ENCODE measurements around the gene ANKS3. TPM values are rescaled to one million over a fixed set of nuclear protein-coding genes. Genes with fewer than 3 reads are reported as not detected.

The ANKS3 gene, protein sequence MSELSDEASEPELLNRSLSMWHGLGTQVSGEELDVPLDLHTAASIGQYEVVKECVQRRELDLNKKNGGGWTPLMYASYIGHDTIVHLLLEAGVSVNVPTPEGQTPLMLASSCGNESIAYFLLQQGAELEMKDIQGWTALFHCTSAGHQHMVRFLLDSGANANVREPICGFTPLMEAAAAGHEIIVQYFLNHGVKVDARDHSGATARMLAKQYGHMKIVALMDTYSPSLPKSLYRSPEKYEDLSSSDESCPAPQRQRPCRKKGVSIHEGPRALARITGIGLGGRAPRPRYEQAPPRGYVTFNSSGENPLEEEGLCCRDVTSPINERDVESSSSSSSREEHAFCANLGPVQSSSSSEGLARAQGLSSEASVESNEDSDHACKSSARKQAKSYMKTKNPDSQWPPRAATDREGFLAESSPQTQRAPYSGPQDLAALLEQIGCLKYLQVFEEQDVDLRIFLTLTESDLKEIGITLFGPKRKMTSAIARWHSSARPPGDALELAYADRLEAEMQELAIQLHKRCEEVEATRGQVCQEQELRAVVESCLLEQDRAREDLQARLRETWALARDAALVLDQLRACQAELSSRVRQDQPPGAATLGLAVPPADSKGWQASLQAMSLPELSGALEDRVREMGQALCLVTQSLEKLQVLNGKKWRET
- 10 to 100 TPM; 12.7 to 14.5 TPM for total RNA-seq

DNA sequence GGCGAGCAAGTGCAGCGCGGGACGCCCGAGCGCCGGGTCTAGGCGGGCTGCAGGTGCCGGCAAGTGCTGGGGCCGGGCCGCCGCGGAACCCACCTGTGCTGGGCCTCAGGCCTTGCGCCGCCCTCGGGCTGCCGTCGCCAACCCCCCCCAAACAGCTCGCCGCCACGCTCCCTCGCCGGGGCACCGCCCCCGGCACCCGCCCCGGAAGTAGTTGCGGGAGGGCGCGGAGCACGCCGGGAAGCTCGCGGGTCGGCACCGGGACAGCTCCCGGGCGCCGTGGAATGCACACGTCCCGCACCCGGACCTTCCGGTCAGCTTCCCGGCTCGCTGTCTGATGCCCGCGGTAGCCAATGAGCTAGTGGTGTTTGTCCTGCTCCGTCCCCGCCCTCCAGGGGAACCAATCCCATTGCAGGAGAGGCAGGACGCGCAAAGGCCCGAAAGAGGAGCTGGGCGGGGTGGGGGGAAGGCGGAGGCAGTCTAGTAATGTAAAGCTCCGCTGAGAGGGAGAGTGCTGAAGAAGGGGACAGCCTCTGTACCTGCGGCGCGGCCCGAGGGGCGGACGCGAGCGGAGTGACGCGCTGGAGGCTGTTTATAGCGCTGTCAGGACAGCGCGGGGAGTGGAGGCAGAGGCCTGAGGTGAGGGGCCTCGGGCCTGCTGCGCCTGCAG, at the start of gene ANKS3, which contains the start of gene DNAAF8:
Gene ANKS3, minus strand, starts transcription at position 209 of the 667 bp plus-strand sequence. CDS start 4,122 bp downstream, outside the sequence.
Gene DNAAF8, plus strand, starts transcription at position 475 of the 667 bp plus-strand sequence. CDS start 1,978 bp downstream, outside the sequence.

DNA sequence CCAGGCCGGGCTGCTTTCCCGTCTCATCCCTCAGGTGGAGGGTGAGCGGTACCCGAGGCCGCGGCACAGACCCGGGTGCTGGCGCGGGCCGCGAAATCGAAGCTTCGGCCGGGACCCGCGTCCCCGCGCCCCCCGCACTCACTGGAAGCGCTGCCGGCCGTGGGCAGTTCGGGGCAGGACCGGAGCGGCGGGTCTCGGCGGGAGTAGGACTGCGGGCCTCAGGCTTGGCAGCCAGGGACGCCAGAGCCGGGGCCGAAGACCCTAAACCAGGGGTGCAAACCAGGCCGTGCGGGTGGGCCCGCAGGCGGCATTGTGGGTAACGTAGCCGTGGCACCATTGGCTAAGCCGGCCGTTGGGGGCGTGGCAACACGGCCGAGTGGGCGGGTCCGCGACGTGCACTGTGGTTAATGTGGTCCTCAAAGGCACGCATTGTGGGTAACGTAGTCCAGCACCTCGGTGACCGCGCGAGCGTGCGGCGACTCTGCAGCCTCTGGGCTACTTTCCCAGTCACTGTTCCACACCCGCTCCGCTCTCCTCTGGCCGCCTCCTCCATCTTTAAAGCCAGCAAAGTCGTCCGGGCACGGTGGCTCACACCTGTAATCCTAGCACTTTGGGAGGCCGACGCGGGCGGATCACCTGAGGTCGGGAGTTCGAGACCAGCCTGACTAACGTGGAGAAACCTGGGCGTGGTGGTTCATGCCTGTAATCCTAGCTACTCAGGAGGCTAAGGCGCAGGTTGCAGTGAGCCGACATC, 33.0 kb upstream of the ANKS3 start, which contains the start of gene ZNF500:
Gene ZNF500, minus strand, starts transcription at position 288 of the 754 bp plus-strand sequence. CDS start 1,184 bp downstream, outside the sequence.

DNA sequence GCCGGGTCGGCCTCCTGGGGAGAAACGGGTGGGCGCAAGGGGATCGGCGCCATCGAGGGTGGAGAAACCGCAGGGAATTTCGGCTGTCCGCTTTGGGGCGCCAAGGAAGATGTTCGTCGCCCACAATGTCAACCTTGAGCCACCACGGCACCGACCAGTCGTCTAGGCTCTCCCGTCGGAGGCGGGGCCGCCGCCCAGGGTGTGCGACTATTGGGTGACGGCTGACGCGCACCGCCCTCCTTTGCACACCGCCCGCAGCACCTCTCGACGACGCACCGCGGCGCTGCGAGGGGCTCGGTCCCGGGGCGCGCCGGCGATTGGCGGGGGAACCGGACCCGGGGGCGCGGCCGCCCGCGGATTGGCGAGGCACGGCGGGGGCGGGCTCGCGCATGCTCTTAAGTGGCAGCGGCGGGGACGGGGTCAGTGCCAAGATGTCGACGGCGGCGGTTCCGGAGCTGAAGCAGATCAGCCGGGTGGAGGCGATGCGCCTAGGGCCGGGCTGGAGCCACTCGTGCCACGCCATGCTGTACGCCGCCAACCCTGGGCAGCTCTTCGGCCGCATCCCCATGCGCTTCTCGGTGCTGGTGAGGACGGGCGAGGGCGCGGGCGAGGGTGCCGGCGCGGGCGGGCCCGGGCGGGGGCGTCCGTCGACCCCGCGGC, 40.6 kb downstream of the ANKS3 start, which contains the start of gene NUDT16L1:
Gene NUDT16L1, plus strand, starts transcription at position 267 of the 660 bp plus-strand sequence. Its CDS starts 165 bp downstream, at position 432.

Small RNA genes lying within 50 kb of the gene (small RNA-seq; reads per million reads assigned to genes)
- gene MIR6769A (0 to 0.04 reads per million in 2 donors), gene RF00017 (0 reads per million in 2 donors)

Other genes with a start within 250 kb of the ANKS3 start
- 10 to 100 TPM in 1 of 2 donors, 1 to 10 TPM in 1; 8.7 to 14.1 TPM for gene CDIP1, start 195.5 kb downstream of the ANKS3 start, total RNA-seq
- gene C16orf96, start 177.9 kb downstream of the ANKS3 start, total RNA-seq, result not detected
- gene UBALD1, start 119.4 kb downstream of the ANKS3 start, total RNA-seq, result 10 to 100 TPM in 1 of 2 donors, 1 to 10 TPM in 1; 6.5 to 13.0 TPM
- 10 to 100 TPM; 49.0 to 76.4 TPM for gene MGRN1, start 109.4 kb downstream of the ANKS3 start, total RNA-seq
- 10 to 100 TPM; 21.3 TPM for gene NUDT16L1, start 40.7 kb downstream of the ANKS3 start, total RNA-seq
- under 1 TPM; under 0.01 to 0.33 TPM for gene DNAAF8, start 266 bp upstream of the ANKS3 start, total RNA-seq
- gene ZNF500, start 32.9 kb upstream of the ANKS3 start, total RNA-seq, result 10 to 100 TPM; 11.3 to 11.4 TPM
- not detected for gene SEPTIN12, start 54.1 kb upstream of the ANKS3 start, total RNA-seq
- gene SMIM22, start 61.1 kb upstream of the ANKS3 start, total RNA-seq, result not detected
- gene ROGDI, start 68.4 kb upstream of the ANKS3 start, total RNA-seq, result 10 to 100 TPM; 12.7 to 17.3 TPM
- 10 to 100 TPM; 39.6 to 48.6 TPM for gene GLYR1, start 113.0 kb upstream of the ANKS3 start, total RNA-seq
- gene UBN1, start 113.2 kb upstream of the ANKS3 start, total RNA-seq, result 10 to 100 TPM; 26.6 to 29.9 TPM
- gene PPL, start 202.9 kb upstream of the ANKS3 start, total RNA-seq, result under 1 TPM; under 0.01 to 0.33 TPM
- gene SEC14L5, start 224.1 kb upstream of the ANKS3 start, total RNA-seq, result under 1 TPM in 1 of 2 donors, not detected in 1; 0.34 TPM

Measured in melanocyte of skin (primary cell).